CD4-positive, alpha-beta T cell treated with Interleukin-6 for 4 hours (primary cell): Measurements from ENCODE around the gene F3.

Experiments
- DNase-seq: peaks from one replicate; pipeline ENCODE4 v3.0.0-alpha.2; 2020; ENCODE audit warnings: mixed read lengths

The F3 gene

GRCh38 chr1:94527447-94528031 lies 14.0 kb downstream of the F3 start:
- no peak for DNase-seq

- DNase-seq = no peak
Observed at GRCh38 chr1:94526152-94526980, 15.2 kb downstream of the F3 start.

- DNase-seq = no peak
Observed at GRCh38 chr1:94524531-94524930, 17.0 kb downstream of the F3 start.

GRCh38 chr1:94522304-94522703 lies 19.3 kb downstream of the F3 start:
- DNase-seq = no peak

GRCh38 chr1:94519351-94519750 lies 22.2 kb downstream of the F3 start:
- no peak for DNase-seq

- DNase-seq = no peak
Observed at GRCh38 chr1:94515296-94515947, 26.1 kb downstream of the F3 start.

GRCh38 chr1:94514095-94514727 lies 27.3 kb downstream of the F3 start:
- no peak for DNase-seq

- no peak for DNase-seq
Observed at GRCh38 chr1:94512816-94513215, 28.7 kb downstream of the F3 start.

- no peak for DNase-seq
Observed at GRCh38 chr1:94504601-94505000, 37.0 kb downstream of the F3 start.

- no peak for DNase-seq
Observed at GRCh38 chr1:94503153-94503552, 38.4 kb downstream of the F3 start.

GRCh38 chr1:94501935-94502334 lies 39.6 kb downstream of the F3 start:
- no peak for DNase-seq

GRCh38 chr1:94501426-94501825 lies 40.1 kb downstream of the F3 start:
- DNase-seq = no peak

- no peak for DNase-seq
Observed at GRCh38 chr1:94496076-94496755, 45.3 kb downstream of the F3 start.

GRCh38 chr1:94490556-94490955 lies 51.0 kb downstream of the F3 start:
- DNase-seq = no peak

GRCh38 chr1:94486990-94487389 lies 54.6 kb downstream of the F3 start:
- DNase-seq = no peak

GRCh38 chr1:94481473-94481933 lies 60.1 kb downstream of the F3 start:
- DNase-seq = peak; percentile 26

GRCh38 chr1:94479682-94480081 lies 61.9 kb downstream of the F3 start:
- DNase-seq = no peak
